ENCODE data around the gene FAM149A.

FAM149A gene

DNA sequence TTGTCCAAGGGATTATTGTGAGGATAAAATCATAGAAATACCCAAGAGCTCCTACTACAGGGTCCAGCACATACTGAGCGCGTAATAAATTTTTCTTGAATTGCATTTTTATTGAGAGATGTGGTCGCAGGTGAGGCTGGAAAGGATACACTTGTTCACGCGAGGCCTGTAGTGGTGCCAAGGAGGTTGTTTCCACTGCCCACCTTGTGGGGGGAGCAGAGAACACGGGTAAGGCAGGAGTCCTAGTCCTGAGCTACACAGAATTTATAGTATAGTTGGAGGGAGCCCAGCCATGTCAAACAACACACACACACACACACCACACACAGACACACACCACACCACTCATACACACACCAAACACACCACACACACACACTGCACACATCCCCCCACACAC lies 55.1 kb downstream of the FAM149A start:
- no peak for DNase-seq

GRCh38 chr4:186161138-186161537 lies 56.6 kb downstream of the FAM149A start:
- no peak for DNase-seq

- DNase-seq: no peak
Measured at GRCh38 chr4:186166852-186167512, 62.5 kb downstream of the FAM149A start.

DNA sequence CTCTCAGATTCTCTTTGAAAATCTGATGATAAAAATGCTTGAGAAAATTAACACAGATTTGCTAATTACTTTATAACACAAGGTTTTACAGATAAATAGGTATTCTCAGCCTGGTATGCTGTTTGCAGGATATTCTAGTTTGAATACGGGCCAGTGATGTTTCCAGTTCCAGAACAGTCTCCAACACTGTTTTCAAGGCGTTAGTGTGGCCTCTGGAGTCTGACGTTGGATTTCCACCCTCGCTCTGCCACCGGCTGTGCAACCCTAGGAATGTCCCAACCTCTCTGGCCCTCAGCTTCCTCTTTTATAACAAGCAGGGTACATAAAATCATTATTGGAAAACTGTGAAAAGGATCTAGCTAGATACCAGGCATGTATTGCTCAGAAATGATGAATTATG lies 63.1 kb downstream of the FAM149A start:
- no peak for DNase-seq

DNA sequence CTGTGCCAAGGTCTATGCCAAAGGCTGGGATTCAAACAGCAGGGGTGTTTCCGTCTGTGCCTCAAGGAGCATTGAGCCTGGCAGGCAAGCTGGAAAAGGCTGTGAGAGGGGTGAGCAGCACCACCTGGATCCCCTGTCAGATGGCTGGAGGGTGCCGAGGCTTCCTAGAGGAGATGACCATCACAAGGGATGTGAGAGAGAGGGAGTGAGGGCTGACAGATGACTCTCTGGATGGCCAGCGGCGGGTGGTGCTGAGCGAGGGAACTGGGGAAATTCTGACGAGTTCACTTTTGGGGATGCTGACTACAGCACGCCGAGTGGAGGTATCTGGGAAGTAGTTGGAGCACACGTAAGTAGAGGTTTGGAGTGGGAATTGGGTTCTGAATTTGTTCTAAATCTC lies 64.2 kb downstream of the FAM149A start:
- no peak for DNase-seq

DNA sequence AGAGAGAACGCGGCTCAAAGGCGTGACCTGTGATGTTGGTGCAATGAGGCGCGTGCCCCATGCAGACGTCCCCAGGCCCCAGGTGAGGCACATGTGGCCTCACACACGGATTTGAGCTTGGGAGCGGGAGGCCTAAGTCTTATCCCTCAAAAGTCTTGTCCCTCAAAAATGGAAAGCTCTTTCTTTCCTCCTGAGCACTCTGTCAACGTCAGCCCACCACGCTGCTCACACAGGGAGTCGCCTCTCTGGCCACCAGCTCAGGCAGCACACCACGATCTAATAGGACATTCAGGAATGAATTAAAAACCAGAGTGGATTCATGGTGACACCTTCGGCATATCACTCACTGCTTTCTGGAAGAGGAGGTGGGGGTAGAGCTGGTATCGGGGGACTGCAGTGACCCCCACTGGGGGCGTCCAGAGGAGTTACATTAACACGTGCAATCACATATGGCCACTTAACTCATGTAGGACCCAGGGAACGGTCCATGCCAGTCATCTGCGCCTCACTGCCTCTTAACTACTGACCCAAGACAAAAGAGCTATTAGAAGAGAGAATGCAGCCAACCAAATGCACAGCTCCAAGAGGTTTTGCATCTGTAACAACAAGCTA lies 64.9 kb downstream of the FAM149A start:
- no peak for DNase-seq

DNA sequence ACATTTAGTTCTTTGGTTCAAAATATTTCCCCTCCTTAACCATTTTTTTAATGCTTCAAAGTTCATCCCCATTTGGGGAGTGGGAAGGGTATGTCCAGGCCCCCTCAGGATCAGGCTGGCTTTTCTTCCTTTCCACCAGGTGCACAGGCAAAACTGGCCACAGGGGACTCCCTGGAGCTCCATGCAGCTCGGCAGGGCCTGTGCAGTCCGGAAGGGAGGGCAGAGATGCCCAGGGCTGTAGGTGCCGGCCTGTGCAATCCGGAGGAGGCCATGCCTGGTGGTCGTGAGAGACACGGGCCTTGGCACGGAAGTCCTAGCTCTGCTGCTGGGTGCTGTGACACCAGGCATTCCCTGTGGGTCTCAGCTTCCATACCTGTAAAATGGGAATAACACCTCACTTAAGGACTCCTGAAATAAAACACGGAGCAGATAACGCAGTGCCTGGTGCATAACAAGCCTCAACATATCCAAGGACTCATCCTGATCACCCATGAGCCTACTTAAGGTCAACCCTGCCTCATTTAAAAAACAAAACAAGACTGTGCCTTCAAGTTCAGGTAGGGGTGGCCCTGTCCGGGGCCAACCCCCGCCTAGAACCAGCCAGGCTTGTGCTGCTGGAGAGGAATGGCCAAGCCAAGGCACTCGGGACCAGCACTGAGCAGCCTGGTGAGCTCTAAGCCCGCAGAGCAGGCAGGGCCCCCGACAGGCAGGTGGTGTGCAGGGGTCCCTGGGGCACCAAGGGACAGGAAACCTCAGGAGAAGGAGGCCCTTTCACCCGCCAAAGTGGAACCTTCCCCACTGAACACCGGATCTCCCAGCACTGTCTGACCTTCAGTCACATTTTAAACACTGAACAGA lies 65.7 kb downstream of the FAM149A start:
- DNase-seq: no peak

- no peak for DNase-seq
Measured at GRCh38 chr4:186170966-186171365, 66.5 kb downstream of the FAM149A start.

- DNase-seq: no peak
Measured at GRCh38 chr4:186172546-186172945, 68.0 kb downstream of the FAM149A start.

DNA sequence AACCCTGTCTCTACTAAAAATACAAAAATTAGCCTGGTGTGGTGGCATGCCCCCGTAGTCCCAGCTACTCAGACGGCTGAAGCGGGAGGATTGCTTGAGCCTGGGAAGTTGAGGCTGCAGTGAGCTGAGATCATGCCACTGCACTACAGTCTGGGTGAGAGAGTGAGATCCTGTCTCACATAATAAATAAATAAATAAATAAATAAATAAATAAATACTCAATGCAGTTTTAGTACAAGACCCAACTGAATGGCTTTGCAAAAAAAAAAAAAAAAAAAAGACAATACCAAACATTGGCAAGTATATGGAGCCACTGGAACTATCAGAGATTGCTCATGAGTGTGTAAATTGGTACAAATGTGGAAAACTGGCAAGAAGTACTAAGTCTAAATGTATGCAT lies 83.6 kb downstream of the FAM149A start:
- no peak for DNase-seq

DNA sequence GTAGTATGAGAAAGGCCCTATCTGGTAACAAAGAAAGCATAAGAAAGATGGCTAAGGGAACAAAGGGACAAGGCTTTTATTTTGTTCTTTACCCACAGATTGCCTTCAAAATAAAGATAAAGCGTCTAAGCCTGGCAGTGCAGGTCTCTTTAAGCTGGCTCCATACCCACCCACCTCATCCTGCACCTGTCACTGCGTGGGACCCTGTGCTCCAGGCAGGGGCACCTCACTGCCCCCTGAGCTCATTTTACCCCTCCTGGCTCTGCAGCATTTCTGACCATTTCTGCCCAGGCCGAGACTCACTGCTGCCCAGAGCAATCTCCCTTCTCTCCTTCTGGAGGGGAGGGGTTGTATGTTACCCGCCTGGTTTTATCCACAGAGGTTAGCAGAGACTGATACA lies 85.2 kb downstream of the FAM149A start:
- no peak for DNase-seq

GRCh38 chr4:186190581-186191199 lies 86.2 kb downstream of the FAM149A start:
- peak; percentile 81 for DNase-seq

- DNase-seq: peak; percentile 95
Measured at GRCh38 chr4:186191200-186192065, 86.9 kb downstream of the FAM149A start, which contains the start of gene CYP4V2. Gene CYP4V2 (plus strand): TSS chr4:186191567. CDS start chr4:186191824, 257 bp downstream.

GRCh38 chr4:186192066-186192612 lies 87.6 kb downstream of the FAM149A start:
- DNase-seq: peak; percentile 75

DNA sequence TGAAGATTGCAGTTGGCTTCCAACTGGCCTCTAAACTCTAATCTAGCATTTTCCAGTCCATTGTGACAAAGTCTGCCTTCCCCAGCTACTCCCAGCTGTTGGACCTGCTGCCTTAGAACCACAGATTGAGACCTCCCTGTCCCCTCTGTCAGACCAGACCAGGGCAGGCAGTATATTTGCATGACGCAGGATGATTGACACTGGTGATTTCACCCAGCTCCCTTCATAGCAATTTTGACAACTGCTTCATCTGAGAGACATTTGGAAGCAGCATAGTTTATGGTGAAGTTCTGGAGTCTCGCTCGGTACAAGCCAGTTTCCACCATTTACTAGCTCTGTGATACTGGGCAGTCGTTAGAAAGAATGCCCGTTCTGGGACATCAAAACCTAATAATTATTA lies 89.3 kb downstream of the FAM149A start:
- no peak for DNase-seq

DNA sequence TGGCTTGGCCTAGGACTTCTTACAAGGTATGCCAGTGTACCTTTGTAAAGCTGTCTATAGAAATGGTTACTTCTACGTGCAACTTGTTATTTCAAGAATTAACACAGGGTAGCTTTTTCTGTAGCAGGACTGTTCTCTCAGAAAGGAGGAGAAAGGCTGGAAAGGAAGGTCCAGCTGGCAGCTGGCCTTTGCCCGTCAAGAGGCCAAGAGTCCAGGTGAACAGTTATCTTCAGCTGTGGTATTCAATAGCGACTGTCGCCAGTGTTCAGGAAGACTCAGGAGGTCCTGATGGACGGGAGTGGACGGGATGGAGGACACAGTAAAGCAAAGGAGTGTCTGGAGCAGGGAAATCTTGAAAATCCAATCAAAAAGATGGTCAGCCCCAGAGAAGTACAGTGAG lies 91.6 kb downstream of the FAM149A start:
- DNase-seq: no peak

GRCh38 chr4:186200516-186200915 lies 96.0 kb downstream of the FAM149A start:
- DNase-seq: no peak

DNA sequence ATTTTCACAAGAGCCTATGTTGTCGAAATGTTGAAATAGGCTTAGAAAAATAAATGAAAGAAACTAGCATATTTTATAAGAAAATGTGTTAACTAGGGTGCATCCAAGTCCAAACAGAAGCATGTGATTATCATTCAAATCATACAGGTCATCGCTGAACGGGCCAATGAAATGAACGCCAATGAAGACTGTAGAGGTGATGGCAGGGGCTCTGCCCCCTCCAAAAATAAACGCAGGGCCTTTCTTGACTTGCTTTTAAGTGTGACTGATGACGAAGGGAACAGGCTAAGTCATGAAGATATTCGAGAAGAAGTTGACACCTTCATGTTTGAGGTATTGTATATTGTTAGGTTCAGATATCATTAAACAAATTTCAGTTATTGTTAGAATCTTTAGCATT lies 96.5 kb downstream of the FAM149A start:
- no peak for DNase-seq

DNA sequence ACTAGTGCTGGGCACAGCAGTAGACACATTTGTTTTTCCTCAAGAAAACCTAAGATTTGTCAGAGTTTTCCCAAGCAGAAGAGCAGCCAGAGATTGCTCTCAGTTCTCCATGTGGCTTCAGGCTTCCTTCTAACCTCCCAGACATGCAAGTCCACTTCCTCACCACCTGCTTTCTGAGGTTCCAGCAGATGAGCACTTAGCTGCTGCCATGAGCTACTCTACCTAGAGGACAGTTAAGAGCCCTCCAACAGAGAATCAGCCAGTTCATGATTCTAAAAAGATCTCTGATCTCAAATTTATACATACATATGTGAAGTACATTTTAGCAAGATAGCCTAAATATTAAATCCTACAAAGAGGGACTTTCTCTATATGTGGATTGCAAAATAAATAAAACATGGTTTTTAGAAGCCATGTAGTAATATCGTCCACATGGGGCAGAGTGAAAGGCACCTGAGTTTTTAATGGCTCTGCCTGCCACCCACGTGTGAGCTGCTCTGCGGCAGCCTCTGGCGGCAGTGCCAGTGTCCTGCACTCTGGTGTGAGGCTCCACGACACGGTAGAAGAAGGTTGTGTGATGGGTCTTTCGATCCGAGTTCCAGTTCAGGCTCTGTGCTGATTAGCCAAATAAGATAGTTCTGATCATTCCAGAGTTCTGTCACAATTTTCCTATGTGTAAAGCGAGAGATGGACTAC lies 97.2 kb downstream of the FAM149A start:
- DNase-seq: peak; percentile 88

DNA sequence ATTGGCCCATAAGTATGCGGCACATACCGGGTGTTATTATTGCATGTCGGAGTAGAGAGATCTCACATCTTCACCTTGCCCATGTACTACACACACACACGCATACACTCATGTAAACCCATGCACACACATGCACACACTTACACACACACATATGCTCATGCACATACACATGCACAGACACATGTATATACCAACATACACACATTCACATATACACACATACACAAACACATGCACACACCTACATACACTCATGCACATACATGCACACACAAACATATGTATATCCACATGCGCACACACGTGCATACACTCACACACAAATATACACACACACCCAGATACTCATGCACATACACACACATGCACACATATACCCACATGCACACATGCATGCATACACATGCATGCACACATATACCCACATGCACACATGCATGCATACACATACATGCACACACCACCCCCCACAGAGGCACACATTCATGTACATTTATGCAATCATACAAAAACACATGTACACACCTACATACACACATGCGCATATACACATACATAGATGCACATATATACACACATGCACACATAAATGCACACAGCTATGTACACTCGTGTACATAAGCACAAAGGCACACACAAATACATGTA lies 98.1 kb downstream of the FAM149A start:
- DNase-seq: no peak

GRCh38 chr4:186203406-186203805 lies 98.9 kb downstream of the FAM149A start:
- no peak for DNase-seq
